ENCODE results near the gene SEMA4B. TPM values are rescaled to one million over a fixed set of nuclear protein-coding genes. Genes with fewer than 3 reads are reported as not detected.

Gene SEMA4B
- total and polyA plus RNA-seq, 2 donors (not counting 1 experiment from before 2014, with no cell fraction given) = 285 to 336 TPM

DNA sequence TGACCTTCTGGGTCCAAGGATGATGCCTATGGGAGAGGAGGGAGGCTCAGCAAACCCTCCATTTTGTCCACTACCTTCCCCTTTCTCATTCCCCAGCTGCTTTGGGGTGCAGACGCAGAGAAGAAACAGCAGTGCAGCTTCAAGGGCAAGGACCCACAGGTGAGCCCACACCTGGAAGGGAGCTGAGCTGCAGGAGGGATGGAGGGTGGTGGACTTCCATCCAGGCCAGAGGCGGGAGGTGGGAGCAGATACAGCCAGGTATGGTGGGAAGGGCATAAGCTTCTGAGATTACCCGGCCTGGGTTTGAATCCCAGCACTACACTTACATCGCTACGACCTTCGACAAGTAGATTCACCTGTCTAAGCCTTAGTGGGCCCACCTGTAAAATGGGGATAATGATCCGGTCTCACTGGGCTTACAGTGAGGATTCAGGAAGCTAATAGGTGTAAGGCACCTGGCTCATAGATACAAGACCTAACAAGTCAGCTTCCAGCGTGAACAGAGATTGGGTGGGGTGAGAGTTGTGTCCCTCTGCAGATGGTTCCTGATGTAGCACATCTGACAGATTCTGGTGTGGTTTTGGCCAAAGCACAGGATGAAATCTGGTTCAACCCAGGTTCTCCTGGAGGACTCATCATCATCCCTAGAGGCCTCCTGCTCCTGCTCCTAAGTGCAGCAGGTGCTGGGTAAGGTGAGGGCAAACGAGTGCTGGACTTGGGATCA, 16.7 kb downstream of the SEMA4B start:
- peak overlapping the region; percentile 30 to 86 for H3K27ac ChIP-seq (ENCODE audit: low read length in 2 of 2)
- ATAC-seq (ENCODE audit: low read depth) (no peak), DNase-seq (no peak)
- ChIA-PET CTCF (interaction anchor here (0.8 to 12.6 kb wide), 10 partner anchors 10 to 324 kb away, joined by 3 to 274 read pairs (median 10); partner anchors contain the start of genes AP3S2, CIB1, GDPGP1 and SEMA4B), POLR2A (interaction anchor here (0.5 to 9.0 kb wide), 7 partner anchors 12 to 62 kb away, joined by 3 to 163 read pairs (median 36); partner anchors contain the start of genes CIB1, GDPGP1 and SEMA4B)
- H3K36me3 ChIP-seq (replicated peaks in 1 of 2; ENCODE audit: control extremely low read depth in 1 of 2, control insufficient read depth in 1 of 2, extremely low read depth in 1 of 2, insufficient read depth in 2 of 2, low read length in 1 of 2) = peaks cover 3 to 56% of the 10 kb centered on the region in 2 experiments
- intact Hi-C loops (cut with micrococcal nuclease) = loop anchor here (10.0 kb wide), 2 partner anchors 323 to 447 kb away; partner anchors contain the start of gene AP3S2
- H3K79me2 ChIP-seq (ENCODE audit: control insufficient read depth, insufficient read depth, low read length) = peaks cover 86% of the 10 kb centered on the region
- H2AFZ ChIP-seq (ENCODE audit: insufficient read depth, low read depth, low read length, poor library complexity, severe bottlenecking) = no peak overlapping the region
- peak overlapping the region; percentile 55 for H3K4me2 ChIP-seq (replicated peaks; ENCODE audit: low read depth, low read length, poor library complexity, severe bottlenecking)
- H3K27me3 ChIP-seq (replicated peaks in 1 of 4; ENCODE audit: control extremely low read depth in 1 of 4, control insufficient read depth in 3 of 4, insufficient read depth in 4 of 4, low read length in 3 of 4) = no peaks in the 10 kb centered on the region
- Mint-ChIP-seq H3K27me3 (no peaks in the 10 kb centered on the region), H3K4me1 (peaks cover 82% of the 10 kb centered on the region), H3K27ac (peak overlapping the region; percentile 94), H3K9me3 (ENCODE audit: insufficient read depth) (no peaks in the 10 kb centered on the region), H3K4me3 (peak overlapping the region; percentile 73)
- 81% methylated on average over 6 of the region's 9 CpGs for WGBS (ENCODE audit: insufficient coverage)
- TF ChIP-seq EZH2 (IDR thresholded peaks at IDR 0.05; ENCODE audit: borderline replicate concordance, insufficient read depth, low read depth, low read length, poor library complexity, severe bottlenecking) = no peak
- TF ChIP-seq, protein P1, sequence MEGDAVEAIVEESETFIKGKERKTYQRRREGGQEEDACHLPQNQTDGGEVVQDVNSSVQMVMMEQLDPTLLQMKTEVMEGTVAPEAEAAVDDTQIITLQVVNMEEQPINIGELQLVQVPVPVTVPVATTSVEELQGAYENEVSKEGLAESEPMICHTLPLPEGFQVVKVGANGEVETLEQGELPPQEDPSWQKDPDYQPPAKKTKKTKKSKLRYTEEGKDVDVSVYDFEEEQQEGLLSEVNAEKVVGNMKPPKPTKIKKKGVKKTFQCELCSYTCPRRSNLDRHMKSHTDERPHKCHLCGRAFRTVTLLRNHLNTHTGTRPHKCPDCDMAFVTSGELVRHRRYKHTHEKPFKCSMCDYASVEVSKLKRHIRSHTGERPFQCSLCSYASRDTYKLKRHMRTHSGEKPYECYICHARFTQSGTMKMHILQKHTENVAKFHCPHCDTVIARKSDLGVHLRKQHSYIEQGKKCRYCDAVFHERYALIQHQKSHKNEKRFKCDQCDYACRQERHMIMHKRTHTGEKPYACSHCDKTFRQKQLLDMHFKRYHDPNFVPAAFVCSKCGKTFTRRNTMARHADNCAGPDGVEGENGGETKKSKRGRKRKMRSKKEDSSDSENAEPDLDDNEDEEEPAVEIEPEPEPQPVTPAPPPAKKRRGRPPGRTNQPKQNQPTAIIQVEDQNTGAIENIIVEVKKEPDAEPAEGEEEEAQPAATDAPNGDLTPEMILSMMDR (IDR thresholded peaks at IDR 0.05) = no peak
- peaks cover 0 to 4% (median 0%) of the 10 kb centered on the region in 3 donors for H3K9me3 ChIP-seq (ENCODE audit: control extremely low read depth in 1 of 3, control insufficient read depth in 2 of 3, insufficient read depth in 1 of 3, low read length in 2 of 3)
- peak overlapping the region; percentile 8 for H3K9ac ChIP-seq (ENCODE audit: low read length)
- H3K4me1 ChIP-seq (ENCODE audit: control insufficient read depth in 2 of 2, insufficient read depth in 2 of 2, low read length in 2 of 2) = peaks cover 75 to 86% of the 10 kb centered on the region in 2 donors
- peaks cover 23% of the 10 kb centered on the region for H4K20me1 ChIP-seq (ENCODE audit: control insufficient read depth, insufficient read depth, low read length, poor library complexity, severe bottlenecking)
- no peak overlapping the region for H3K4me3 ChIP-seq (ENCODE audit: control extremely low read depth in 1 of 5, extremely low read depth in 1 of 5, insufficient read depth in 1 of 5, low read depth in 2 of 5, low read length in 4 of 5)
